Measurements from ENCODE around the gene FBP1.

FBP1 gene

DNA sequence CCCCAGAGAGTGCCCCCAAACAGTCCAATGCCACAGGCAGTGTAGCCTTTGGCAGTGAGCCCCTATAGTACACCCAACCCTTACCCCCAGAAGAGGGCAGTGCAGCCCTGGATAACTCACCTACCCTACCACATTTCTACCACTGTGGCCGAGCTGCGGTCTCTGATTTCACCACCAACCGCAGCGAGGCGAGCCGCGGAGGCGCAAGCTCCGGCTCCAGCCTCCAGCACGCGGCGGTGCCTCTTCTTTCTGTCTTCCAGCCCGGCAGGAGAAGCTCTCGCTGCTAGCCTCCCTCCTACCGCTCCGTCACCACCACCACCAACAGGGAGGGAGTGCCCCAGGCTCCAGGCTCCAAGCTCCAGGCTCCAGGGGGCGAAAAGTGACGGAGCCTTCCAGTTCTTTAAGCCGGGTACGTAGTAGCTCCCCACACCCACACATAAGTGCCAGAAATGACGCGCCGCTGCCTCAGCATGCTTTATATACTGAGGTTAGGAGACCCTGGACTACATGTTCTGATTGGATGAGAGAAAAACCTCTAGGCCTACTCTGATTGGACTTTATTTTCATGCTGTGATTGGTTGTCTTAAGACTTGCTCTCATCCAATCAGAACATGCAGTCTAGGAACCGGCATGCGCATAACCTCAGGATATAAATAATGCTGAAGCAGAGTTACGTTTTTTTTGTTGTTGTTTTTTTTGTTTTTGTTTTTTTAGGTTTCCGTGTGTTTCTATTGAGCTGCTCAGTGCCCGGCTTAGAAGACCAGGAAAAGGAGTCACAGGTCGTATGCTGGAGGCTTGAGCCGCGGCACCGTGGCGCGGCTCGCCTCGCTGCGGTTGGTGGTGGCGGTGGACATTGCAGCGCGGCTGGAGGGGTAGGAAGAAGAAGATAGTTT is 84.6 kb downstream of the FBP1 start, which contains the start of gene PCAT7:
PCAT7 (plus strand) TSS at position 645 of the 893 bp plus-strand sequence.
- Mint-ChIP-seq H3K27me3 (peaks cover 29% of the 10 kb centered on the region), H3K36me3 (ENCODE audit: low read depth) (no peaks in the 10 kb centered on the region), H3K4me3 (no peak within 1 kb of the TSS), H3K9me3 (no peaks in the 10 kb centered on the region), H3K27ac (no peak within 1 kb of the TSS), H3K4me1 (ENCODE audit: low read depth) (no peaks in the 10 kb centered on the region)

DNA sequence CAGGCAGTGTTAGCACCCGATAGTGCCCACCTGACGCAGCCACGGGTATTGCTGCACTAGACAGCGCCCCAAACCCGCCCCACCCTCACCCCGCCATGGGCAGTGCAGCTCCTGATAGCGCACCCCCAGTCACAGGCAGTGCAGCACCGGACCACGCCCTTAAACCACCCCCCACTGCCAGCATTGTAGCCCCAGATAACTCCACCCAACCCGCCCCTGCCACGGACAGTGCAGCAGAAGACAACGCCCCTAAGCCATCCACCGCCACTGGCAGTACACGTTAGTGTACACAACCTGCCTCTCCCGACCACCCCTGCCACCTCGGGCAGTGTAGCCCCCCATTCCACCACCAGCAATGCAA is 85.3 kb downstream of the FBP1 start:
- peaks cover 33% of the 10 kb centered on the region for H3K27me3 Mint-ChIP-seq
- no peaks in the 10 kb centered on the region for H3K9me3 Mint-ChIP-seq
- H3K27ac Mint-ChIP-seq = no peak overlapping the region
- no peaks in the 10 kb centered on the region for H3K4me1 Mint-ChIP-seq (ENCODE audit: low read depth)
- H3K4me3 Mint-ChIP-seq = no peak overlapping the region
- no peaks in the 10 kb centered on the region for H3K36me3 Mint-ChIP-seq (ENCODE audit: low read depth)
